Pancreas (tissue), 10 donors: ENCODE measurements around the gene ZC3H12A. TPM values are rescaled to one million over a fixed set of nuclear protein-coding genes. Genes with fewer than 3 reads are reported as not detected.
"Not testable (repeated sequence)": the region's sequence is repeated elsewhere in the genome, so short reads cannot be mapped to it uniquely, and the experiment has no call there.

ENCODE experiments used
- ATAC-seq, 4 donors: fragments of 200-7000 bp; cut with Tn5 transposase; one replicate each; pipeline versions ENCODE4 v1.8.0 to v1.9.1; 2020; ENCODE audit warnings: mild to moderate bottlenecking in 4 of 4, moderate library complexity in 4 of 4
- DNase-seq, 6 donors: peaks; one replicate each; pipeline ENCODE4 v3.0.0-alpha.2; 2020
- FAIRE-seq: peaks from 2 replicates; lab custom pipeline; 2012; peaks lifted over from hg19 to GRCh38; lab: Jason Lieb, UNC
- H3K27ac ChIP-seq, 4 donors: fragments of 200-600 bp; sonication (generic); 1 replicate in 3 of 4; 2 replicates in 1 of 4; pipeline versions ENCODE4 v1.5.0 to v1.8.0; 2020
- H3K27me3 ChIP-seq, 4 donors: fragments of 200-600 bp; one replicate each; pipeline ENCODE4 v1.8.0; 2021
- H3K36me3 ChIP-seq, 3 donors: fragments of 200-600 bp; sonication (generic) in 1 of 3; one replicate each; pipeline versions ENCODE4 v1.5.0 to v1.8.0; 2020 to 2021
- H3K4me1 ChIP-seq, 3 donors: fragments of 200-600 bp; one replicate each; pipeline ENCODE4 v1.8.0; 2021
- H3K4me3 ChIP-seq, 4 donors: fragments of 200-600 bp; sonication (generic) in 2 of 4; one replicate each; pipeline versions ENCODE4 v1.5.0 to v1.8.0; 2020 to 2021
- H3K9me3 ChIP-seq, 4 donors: fragments of 200-600 bp; one replicate each; pipeline ENCODE4 v1.8.0; 2021
- CTCF ChIP-seq, 4 donors: fragments of 200-600 bp; sonication (generic) in 3 of 4; IDR thresholded peaks; one replicate each; pipeline versions ENCODE4 v1.5.0 to v1.8.0; 2021; ENCODE audit warnings: antibody characterized with exemption in 4 of 4
- WGBS, 2 donors: extraction: QIAGEN DNeasy Blood & Tissue Kit; methylation state at CpG; one replicate each; pipeline ENCODE4 v1.1.7; 2013; 5-methylcytosine and 5-hydroxymethylcytosine counted together
- intact Hi-C, 3 donors: fragments of 100-400 bp; cut with DNase I; formaldehyde crosslinking; loops; one replicate each; pipeline versions ENCODE4 v1.11.1 to v1.14.2; 2022
- polyA plus RNA-seq, 2 donors: library from polyadenylated mRNA; stranded (reverse); fragments of 200-250 nt; gene quantifications; one replicate each; pipeline ENCODE4 v1.2.3, GENCODE V29; 2013
- total RNA-seq, 6 donors: library from RNA; stranded (reverse); fragmentation: NEBNext Ultra II Directional in 4 of 6; extraction: Animal tissue kit (Norgen Biotek cat#: 25700) in 4 of 6; gene quantifications; one replicate each; pipeline versions ENCODE4 v1.2.1 to v1.2.4, GENCODE V29; 2021 to 2023
- donor health status: healthy with polysubstance abuse.
- donor health status: DM: no; HTN: no; CAD: no; lungs with moderate emphysema.
- donor health status: DM: no; HTN: no; CAD: no.
- donor health status: control.
- donor health status: control.
- donor health status: Bipolar disorder and iron deficiency.
- donor health status: DM: yes; HTN: yes; CAD: no.
- donor health status: DM: no; HTN: no; CAD: no.
- donor health status: DM: no; HTN: no; CAD: no.
- donor health status: DM: yes; HTN: yes; CAD: no.

The ZC3H12A gene
- total and polyA plus RNA-seq, 8 donors = 4.1 to 13.1 (median 9.9) TPM

GRCh38 chr1:37513795-37514349 is 39.5 kb downstream of the ZC3H12A start:
- ATAC-seq (peak; percentile 29 to 57 (median 48)), FAIRE-seq (no peak), DNase-seq (peak; percentile 36 to 83 (median 55))
- Histone ChIP-seq H3K9me3 (no peaks in the 10 kb centered on the region), H3K4me3 (peak overlapping the region; percentile 84 to 94 (median 90)), H3K27ac (peak overlapping the region; percentile 91 to 98 (median 94)), H3K4me1 (peaks cover 0 to 6% (median 0%) of the 10 kb centered on the region in 3 donors), H3K27me3 (no peaks in the 10 kb centered on the region), H3K36me3 (peaks cover under 1 to 17% (median 3%) of the 10 kb centered on the region in 3 donors)
- no peak for TF ChIP-seq CTCF (IDR thresholded peaks at IDR 0.05)
- 2% methylated on average over 24 to 26 of the region's 26 CpGs for WGBS, 2 donors
- intact Hi-C loops = no loop called here

GRCh38 chr1:37514350-37515184 is 40.2 kb downstream of the ZC3H12A start, which contains the start of gene MEAF6:
Gene MEAF6, minus strand, starts transcription at chr1:37514766. Its CDS starts 20 bp downstream, at chr1:37514746.
- Histone ChIP-seq H3K27me3 (no peaks in the 10 kb centered on the region), H3K36me3 (peaks cover 0 to 12% (median 0%) of the 10 kb centered on the region in 3 donors), H3K4me1 (peaks cover 0 to 6% (median 0%) of the 10 kb centered on the region in 3 donors), H3K4me3 (peak within 1 kb of the TSS; percentile 84 to 94 (median 90)), H3K27ac (peak within 1 kb of the TSS; percentile 91 to 98 (median 94)), H3K9me3 (no peaks in the 10 kb centered on the region)
- no peak for FAIRE-seq
- peak; percentile 45 to 69 (median 62) for TF ChIP-seq CTCF (IDR thresholded peaks at IDR 0.05)
- ATAC-seq = peak; percentile 97 to 99 (median 98)
- WGBS, 2 donors = 0 to 1% methylated on average over 71 to 100 of the region's 100 CpGs
- peak; percentile 74 to 96 (median 86) for DNase-seq
- intact Hi-C loops = no loop called here

- TF ChIP-seq CTCF (IDR thresholded peaks at IDR 0.05) = no peak
- H3K27ac ChIP-seq = peak overlapping the region; percentile 91 to 98 (median 94)
- no peak for DNase-seq
These were observed 41.0 kb downstream of the ZC3H12A start for GRCh38 chr1:37515185-37516034.

GRCh38 chr1:37517569-37517968 is 43.2 kb downstream of the ZC3H12A start:
- no peak for TF ChIP-seq CTCF (IDR thresholded peaks at IDR 0.05)
- peaks cover 0 to 6% (median 0%) of the 10 kb centered on the region in 3 donors for H3K4me1 ChIP-seq
- H3K9me3 ChIP-seq = no peaks in the 10 kb centered on the region
- no peaks in the 10 kb centered on the region for H3K27me3 ChIP-seq
- DNase-seq (no peak), ATAC-seq (no peak), FAIRE-seq (no peak)
- intact Hi-C loops = no loop called here
- peaks cover 0 to 3% (median 0%) of the 10 kb centered on the region in 3 donors for H3K36me3 ChIP-seq
- no peak overlapping the region for H3K4me3 ChIP-seq
- no peak overlapping the region for H3K27ac ChIP-seq
- 91 to 100% methylated on average over 1 of the region's 1 CpG for WGBS, 2 donors

More at GRCh38 chr1:37515185-37516034, 41.0 kb downstream of the ZC3H12A start:
- peak overlapping the region; percentile 84 to 94 (median 90) for H3K4me3 ChIP-seq
- no peaks in the 10 kb centered on the region for H3K27me3 ChIP-seq
- H3K4me1 ChIP-seq = peaks cover 0 to 6% (median 0%) of the 10 kb centered on the region in 3 donors
- WGBS, 2 donors = 70 to 72% methylated on average over 18 of the region's 18 CpGs
- peaks cover 0 to 12% (median 0%) of the 10 kb centered on the region in 3 donors for H3K36me3 ChIP-seq
- FAIRE-seq (no peak), ATAC-seq (no peak)
- intact Hi-C loops = no loop called here
- H3K9me3 ChIP-seq = no peaks in the 10 kb centered on the region

- H3K36me3 ChIP-seq, H3K4me3 ChIP-seq, ATAC-seq, H3K27ac ChIP-seq, intact Hi-C loops, H3K9me3 ChIP-seq, FAIRE-seq, H3K27me3 ChIP-seq, H3K4me1 ChIP-seq: not testable (repeated sequence)
- WGBS, 2 donors = 88 to 91% methylated on average over 15 to 28 of the region's 31 CpGs
- peak in 1 of 6 donors; percentile 57 for DNase-seq
These were observed 43.9 kb downstream of the ZC3H12A start for GRCh38 chr1:37518241-37518640.

- 77 to 82% methylated on average over 15 of the region's 15 CpGs for WGBS, 2 donors
- FAIRE-seq, H3K9me3 ChIP-seq, H3K36me3 ChIP-seq, intact Hi-C loops, DNase-seq, ATAC-seq, H3K27me3 ChIP-seq, H3K27ac ChIP-seq, H3K4me1 ChIP-seq, H3K4me3 ChIP-seq: not testable (repeated sequence)
These were observed 44.5 kb downstream of the ZC3H12A start for GRCh38 chr1:37518929-37519328.
